WTC11 (cell line): ENCODE measurements around the gene ZMYND15.

ENCODE experiments used
- ATF1 ChIP-seq: sonication (generic); formaldehyde crosslinking; IDR thresholded peaks from 2 replicates; pipeline ENCODE4 v1.8.1; 2023; ENCODE audit warnings: mild to moderate bottlenecking, moderate library complexity, missing genetic modification reagents
- ELF4 ChIP-seq: sonication (generic); formaldehyde crosslinking; IDR thresholded peaks from 2 replicates; pipeline ENCODE4 v1.8.1; 2022; ENCODE audit warnings: low read depth, mild to moderate bottlenecking, moderate library complexity, missing genetic modification reagents
- TP53 ChIP-seq: sonication (generic); formaldehyde crosslinking; IDR thresholded peaks from 2 replicates; pipeline ENCODE4 v1.8.1; 2023; ENCODE audit warnings: mild to moderate bottlenecking, missing genetic modification reagents
- TF ChIP-seq, protein P1 (sequence below): sonication (generic); formaldehyde crosslinking; IDR thresholded peaks from 2 replicates; pipeline ENCODE4 v1.8.0; 2022; ENCODE audit warnings: mild to moderate bottlenecking, missing genetic modification reagents
- TF ChIP-seq, protein P2 (sequence below): fragments of 200-600 bp; IDR thresholded peaks from 2 replicates; pipeline ENCODE4 v1.8.0; 2022; ENCODE audit warnings: antibody characterized with exemption
- TF ChIP-seq, protein P3 (sequence below): sonication (generic); formaldehyde crosslinking; IDR thresholded peaks from 2 replicates; pipeline ENCODE4 v1.8.0; 2023; ENCODE audit warnings: missing genetic modification reagents, mild to moderate bottlenecking, borderline replicate concordance
- TF ChIP-seq, protein P4 (sequence below): sonication (generic); formaldehyde crosslinking; conservative IDR thresholded peaks from 2 replicates; pipeline ENCODE4 v1.8.1; 2023; ENCODE audit warnings: mild to moderate bottlenecking, low read depth, missing genetic modification reagents, moderate library complexity

DNA sequence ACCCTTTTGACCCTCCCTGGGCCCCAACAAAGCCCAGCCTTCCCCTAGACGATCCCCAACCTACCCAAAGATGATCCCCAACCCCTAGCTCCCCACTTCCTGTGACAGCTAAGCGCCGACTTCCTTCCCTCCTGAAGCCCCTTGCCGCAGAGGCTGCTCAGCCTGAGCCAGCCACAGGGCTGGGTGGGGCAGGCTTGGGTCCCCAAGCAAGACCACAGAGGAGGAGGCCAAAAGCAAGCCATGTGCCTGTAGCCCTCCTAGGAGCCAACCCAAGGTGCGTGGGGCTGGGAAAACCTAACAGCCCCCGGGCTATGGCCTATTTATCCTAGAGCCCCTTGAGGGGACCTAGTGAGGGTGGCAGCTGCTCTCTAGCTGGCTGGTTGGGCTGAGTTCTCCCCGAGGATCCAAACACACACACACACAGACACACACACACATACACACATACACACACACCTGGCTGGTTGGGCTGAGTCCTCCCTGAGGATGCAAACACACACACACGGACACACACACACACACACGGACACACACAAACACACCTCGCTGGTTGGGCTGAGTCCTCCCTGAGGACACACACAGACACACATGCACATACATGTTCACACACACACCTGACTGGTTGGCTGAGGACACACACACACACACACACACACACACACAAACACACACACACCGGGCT is 24.4 kb upstream of the ZMYND15 start:
- TF ChIP-seq, protein P1, sequence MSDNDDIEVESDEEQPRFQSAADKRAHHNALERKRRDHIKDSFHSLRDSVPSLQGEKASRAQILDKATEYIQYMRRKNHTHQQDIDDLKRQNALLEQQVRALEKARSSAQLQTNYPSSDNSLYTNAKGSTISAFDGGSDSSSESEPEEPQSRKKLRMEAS (CRISPR knock-in tag), result no peak
- no peak for TF ChIP-seq ELF4 (CRISPR knock-in tag)
- no peak for TF ChIP-seq ATF1 (CRISPR knock-in tag)
- TF ChIP-seq, protein P2, sequence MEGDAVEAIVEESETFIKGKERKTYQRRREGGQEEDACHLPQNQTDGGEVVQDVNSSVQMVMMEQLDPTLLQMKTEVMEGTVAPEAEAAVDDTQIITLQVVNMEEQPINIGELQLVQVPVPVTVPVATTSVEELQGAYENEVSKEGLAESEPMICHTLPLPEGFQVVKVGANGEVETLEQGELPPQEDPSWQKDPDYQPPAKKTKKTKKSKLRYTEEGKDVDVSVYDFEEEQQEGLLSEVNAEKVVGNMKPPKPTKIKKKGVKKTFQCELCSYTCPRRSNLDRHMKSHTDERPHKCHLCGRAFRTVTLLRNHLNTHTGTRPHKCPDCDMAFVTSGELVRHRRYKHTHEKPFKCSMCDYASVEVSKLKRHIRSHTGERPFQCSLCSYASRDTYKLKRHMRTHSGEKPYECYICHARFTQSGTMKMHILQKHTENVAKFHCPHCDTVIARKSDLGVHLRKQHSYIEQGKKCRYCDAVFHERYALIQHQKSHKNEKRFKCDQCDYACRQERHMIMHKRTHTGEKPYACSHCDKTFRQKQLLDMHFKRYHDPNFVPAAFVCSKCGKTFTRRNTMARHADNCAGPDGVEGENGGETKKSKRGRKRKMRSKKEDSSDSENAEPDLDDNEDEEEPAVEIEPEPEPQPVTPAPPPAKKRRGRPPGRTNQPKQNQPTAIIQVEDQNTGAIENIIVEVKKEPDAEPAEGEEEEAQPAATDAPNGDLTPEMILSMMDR, result no peak
- TF ChIP-seq, protein P3, sequence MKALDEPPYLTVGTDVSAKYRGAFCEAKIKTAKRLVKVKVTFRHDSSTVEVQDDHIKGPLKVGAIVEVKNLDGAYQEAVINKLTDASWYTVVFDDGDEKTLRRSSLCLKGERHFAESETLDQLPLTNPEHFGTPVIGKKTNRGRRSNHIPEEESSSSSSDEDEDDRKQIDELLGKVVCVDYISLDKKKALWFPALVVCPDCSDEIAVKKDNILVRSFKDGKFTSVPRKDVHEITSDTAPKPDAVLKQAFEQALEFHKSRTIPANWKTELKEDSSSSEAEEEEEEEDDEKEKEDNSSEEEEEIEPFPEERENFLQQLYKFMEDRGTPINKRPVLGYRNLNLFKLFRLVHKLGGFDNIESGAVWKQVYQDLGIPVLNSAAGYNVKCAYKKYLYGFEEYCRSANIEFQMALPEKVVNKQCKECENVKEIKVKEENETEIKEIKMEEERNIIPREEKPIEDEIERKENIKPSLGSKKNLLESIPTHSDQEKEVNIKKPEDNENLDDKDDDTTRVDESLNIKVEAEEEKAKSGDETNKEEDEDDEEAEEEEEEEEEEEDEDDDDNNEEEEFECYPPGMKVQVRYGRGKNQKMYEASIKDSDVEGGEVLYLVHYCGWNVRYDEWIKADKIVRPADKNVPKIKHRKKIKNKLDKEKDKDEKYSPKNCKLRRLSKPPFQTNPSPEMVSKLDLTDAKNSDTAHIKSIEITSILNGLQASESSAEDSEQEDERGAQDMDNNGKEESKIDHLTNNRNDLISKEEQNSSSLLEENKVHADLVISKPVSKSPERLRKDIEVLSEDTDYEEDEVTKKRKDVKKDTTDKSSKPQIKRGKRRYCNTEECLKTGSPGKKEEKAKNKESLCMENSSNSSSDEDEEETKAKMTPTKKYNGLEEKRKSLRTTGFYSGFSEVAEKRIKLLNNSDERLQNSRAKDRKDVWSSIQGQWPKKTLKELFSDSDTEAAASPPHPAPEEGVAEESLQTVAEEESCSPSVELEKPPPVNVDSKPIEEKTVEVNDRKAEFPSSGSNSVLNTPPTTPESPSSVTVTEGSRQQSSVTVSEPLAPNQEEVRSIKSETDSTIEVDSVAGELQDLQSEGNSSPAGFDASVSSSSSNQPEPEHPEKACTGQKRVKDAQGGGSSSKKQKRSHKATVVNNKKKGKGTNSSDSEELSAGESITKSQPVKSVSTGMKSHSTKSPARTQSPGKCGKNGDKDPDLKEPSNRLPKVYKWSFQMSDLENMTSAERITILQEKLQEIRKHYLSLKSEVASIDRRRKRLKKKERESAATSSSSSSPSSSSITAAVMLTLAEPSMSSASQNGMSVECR (CRISPR knock-in tag), result no peak
- TF ChIP-seq TP53 (CRISPR knock-in tag), result no peak
- TF ChIP-seq, protein P4, sequence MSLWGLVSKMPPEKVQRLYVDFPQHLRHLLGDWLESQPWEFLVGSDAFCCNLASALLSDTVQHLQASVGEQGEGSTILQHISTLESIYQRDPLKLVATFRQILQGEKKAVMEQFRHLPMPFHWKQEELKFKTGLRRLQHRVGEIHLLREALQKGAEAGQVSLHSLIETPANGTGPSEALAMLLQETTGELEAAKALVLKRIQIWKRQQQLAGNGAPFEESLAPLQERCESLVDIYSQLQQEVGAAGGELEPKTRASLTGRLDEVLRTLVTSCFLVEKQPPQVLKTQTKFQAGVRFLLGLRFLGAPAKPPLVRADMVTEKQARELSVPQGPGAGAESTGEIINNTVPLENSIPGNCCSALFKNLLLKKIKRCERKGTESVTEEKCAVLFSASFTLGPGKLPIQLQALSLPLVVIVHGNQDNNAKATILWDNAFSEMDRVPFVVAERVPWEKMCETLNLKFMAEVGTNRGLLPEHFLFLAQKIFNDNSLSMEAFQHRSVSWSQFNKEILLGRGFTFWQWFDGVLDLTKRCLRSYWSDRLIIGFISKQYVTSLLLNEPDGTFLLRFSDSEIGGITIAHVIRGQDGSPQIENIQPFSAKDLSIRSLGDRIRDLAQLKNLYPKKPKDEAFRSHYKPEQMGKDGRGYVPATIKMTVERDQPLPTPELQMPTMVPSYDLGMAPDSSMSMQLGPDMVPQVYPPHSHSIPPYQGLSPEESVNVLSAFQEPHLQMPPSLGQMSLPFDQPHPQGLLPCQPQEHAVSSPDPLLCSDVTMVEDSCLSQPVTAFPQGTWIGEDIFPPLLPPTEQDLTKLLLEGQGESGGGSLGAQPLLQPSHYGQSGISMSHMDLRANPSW (CRISPR knock-in tag), result no peak
